Activated T-cell treated with anti-CD3 and anti-CD28 coated beads, Interleukin-2, amount 50 U/mL, for 24 hours (primary cell): ENCODE results near the gene CEACAM20.
A peak's percentile ranks its signal among the peaks of the same experiment; 100 is the strongest.

Source experiments
- DNase-seq: peaks from one replicate; pipeline ENCODE4 v3.0.0-alpha.2; 2020
- H3K27ac Mint-ChIP-seq: 2 replicates; pipeline ENCODE4 v1.8.0; 2020; ENCODE audit warnings: mild to moderate bottlenecking, mixed read lengths
- H3K27me3 Mint-ChIP-seq: 2 replicates; pipeline ENCODE4 v1.8.0; 2020; ENCODE audit warnings: mixed read lengths
- H3K36me3 Mint-ChIP-seq: 2 replicates; pipeline ENCODE4 v1.8.0; 2020; ENCODE audit warnings: low read depth, mixed read lengths
- H3K4me1 Mint-ChIP-seq: 2 replicates; pipeline ENCODE4 v1.8.0; 2020; ENCODE audit warnings: low read depth, mixed read lengths
- H3K4me3 Mint-ChIP-seq: 2 replicates; pipeline ENCODE4 v1.8.0; 2020; ENCODE audit warnings: mild to moderate bottlenecking, moderate library complexity, mixed read lengths
- H3K9me3 Mint-ChIP-seq: 2 replicates; pipeline ENCODE4 v1.8.0; 2020; ENCODE audit warnings: mixed read lengths

CEACAM20 gene

DNA sequence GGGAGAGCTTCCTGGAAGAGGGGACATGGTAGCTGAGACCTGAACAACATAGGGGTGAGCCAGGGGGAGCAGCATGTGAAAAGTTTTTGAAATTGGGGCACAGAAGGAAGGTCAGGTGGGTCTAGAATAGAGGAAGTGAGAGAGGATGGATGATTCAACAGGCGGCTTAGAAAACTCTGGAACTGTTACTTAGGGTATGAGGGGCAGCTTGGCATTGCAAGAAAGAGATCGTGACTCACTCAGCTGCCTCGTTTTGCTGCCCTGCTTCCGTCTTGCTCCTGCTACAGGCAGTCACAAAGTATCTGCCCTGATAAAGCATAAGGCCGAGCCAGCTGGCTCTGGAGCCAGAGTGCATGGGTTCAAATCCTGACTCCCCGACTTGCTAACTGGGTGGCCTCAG is 1.3 kb upstream of the CEACAM20 start:
- H3K9me3 Mint-ChIP-seq, result peaks cover 5% of the 10 kb centered on the region
- H3K36me3 Mint-ChIP-seq, result no peaks in the 10 kb centered on the region
- no peak overlapping the region for H3K4me3 Mint-ChIP-seq
- no peaks in the 10 kb centered on the region for H3K4me1 Mint-ChIP-seq
- H3K27ac Mint-ChIP-seq, result no peak overlapping the region
- peaks cover 18% of the 10 kb centered on the region for H3K27me3 Mint-ChIP-seq
- DNase-seq, result no peak

DNA sequence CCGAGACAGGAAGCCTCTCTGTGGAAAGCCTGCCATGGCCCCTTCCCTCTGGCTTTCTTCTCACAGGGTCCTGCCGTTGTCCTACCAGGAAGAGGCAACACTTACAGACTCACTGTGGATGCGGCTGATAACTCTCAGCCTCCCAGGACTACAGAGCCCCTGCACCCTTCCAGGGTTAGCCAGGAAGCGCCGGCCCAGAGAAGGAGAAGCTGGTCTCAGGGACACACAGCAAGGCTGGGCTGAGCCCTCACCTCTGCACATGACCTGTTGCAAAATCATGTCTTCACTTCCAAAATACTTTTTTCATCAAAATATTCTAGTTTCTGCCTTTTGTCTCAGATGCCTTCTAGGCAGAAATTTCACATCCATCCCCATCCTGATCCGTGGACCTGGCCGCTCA is 1.9 kb downstream of the CEACAM20 start:
- DNase-seq, result no peak
- H3K4me1 Mint-ChIP-seq, result no peaks in the 10 kb centered on the region
- H3K36me3 Mint-ChIP-seq, result no peaks in the 10 kb centered on the region
- H3K4me3 Mint-ChIP-seq, result no peak overlapping the region
- H3K27ac Mint-ChIP-seq, result no peak overlapping the region
- H3K27me3 Mint-ChIP-seq, result peaks cover 18% of the 10 kb centered on the region
- H3K9me3 Mint-ChIP-seq, result peaks cover 14% of the 10 kb centered on the region

- Mint-ChIP-seq H3K4me3 (no peak overlapping the region), H3K27me3 (peaks cover 18% of the 10 kb centered on the region), H3K4me1 (no peaks in the 10 kb centered on the region), H3K27ac (no peak overlapping the region), H3K36me3 (no peaks in the 10 kb centered on the region), H3K9me3 (peaks cover 14% of the 10 kb centered on the region)
- no peak for DNase-seq
These were observed 3.6 kb downstream of the CEACAM20 start for GRCh38 chr19:44525721-44526430.

- Mint-ChIP-seq H3K4me1 (no peaks in the 10 kb centered on the region), H3K36me3 (no peaks in the 10 kb centered on the region), H3K27me3 (peaks cover 3% of the 10 kb centered on the region), H3K9me3 (peaks cover 12% of the 10 kb centered on the region), H3K27ac (no peak overlapping the region), H3K4me3 (no peak overlapping the region)
- DNase-seq, result no peak
These were observed 8.1 kb downstream of the CEACAM20 start for GRCh38 chr19:44521370-44521769.

GRCh38 chr19:44517146-44517545 is 12.3 kb downstream of the CEACAM20 start:
- Mint-ChIP-seq H3K27me3 (peaks cover 15% of the 10 kb centered on the region), H3K27ac (no peak overlapping the region), H3K4me3 (no peak overlapping the region)

DNA sequence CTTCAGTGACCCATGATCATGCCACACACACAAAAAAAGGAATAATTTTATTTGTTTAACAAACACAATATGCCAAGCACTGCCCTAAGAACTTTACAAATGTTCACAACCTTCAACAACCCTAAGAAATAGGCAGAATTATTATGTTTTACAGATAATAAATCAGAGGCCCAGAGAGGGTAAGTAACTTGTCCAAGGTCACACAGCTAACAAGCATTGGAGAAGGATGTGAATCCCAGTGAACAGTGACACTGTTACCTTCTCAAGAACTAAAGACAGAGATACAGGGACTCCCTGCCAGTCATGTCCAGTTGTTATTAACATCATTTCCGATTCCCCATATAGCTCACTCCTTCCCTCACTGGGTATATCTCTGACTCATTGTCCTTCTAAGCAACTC is 13.6 kb downstream of the CEACAM20 start:
- Mint-ChIP-seq H3K36me3 (peaks cover 3% of the 10 kb centered on the region), H3K9me3 (peaks cover 27% of the 10 kb centered on the region), H3K27me3 (peaks cover 22% of the 10 kb centered on the region), H3K4me3 (no peak overlapping the region), H3K4me1 (no peaks in the 10 kb centered on the region), H3K27ac (no peak overlapping the region)
- no peak for DNase-seq

More at GRCh38 chr19:44517146-44517545, 12.3 kb downstream of the CEACAM20 start:
- DNase-seq, result no peak
- H3K36me3 Mint-ChIP-seq, result peaks cover 3% of the 10 kb centered on the region
- peaks cover 21% of the 10 kb centered on the region for H3K9me3 Mint-ChIP-seq
- H3K4me1 Mint-ChIP-seq, result no peaks in the 10 kb centered on the region

DNA sequence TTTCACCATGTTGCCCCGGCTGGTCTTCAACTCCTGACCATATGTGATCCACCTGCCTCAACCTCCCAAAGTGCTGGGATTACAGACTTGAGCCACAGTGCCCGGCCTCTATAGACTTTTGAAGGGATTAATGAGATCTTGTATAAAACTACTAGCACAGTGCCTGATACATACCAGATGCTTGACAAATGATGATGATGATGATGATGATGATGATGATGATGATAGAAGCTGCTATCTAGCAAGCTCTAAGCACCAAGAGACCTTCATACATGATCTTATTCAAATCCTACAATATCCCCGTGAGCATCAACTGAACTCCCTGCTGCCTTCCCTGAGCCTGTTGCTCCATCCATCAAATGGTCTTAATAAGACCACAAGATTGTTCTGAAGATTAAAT is 14.4 kb downstream of the CEACAM20 start:
- no peak for DNase-seq
- H3K36me3 Mint-ChIP-seq, result peaks cover 3% of the 10 kb centered on the region
- no peak overlapping the region for H3K27ac Mint-ChIP-seq
- H3K4me1 Mint-ChIP-seq, result no peaks in the 10 kb centered on the region
- H3K27me3 Mint-ChIP-seq, result peaks cover 26% of the 10 kb centered on the region
- no peak overlapping the region for H3K4me3 Mint-ChIP-seq
- peaks cover 33% of the 10 kb centered on the region for H3K9me3 Mint-ChIP-seq

DNA sequence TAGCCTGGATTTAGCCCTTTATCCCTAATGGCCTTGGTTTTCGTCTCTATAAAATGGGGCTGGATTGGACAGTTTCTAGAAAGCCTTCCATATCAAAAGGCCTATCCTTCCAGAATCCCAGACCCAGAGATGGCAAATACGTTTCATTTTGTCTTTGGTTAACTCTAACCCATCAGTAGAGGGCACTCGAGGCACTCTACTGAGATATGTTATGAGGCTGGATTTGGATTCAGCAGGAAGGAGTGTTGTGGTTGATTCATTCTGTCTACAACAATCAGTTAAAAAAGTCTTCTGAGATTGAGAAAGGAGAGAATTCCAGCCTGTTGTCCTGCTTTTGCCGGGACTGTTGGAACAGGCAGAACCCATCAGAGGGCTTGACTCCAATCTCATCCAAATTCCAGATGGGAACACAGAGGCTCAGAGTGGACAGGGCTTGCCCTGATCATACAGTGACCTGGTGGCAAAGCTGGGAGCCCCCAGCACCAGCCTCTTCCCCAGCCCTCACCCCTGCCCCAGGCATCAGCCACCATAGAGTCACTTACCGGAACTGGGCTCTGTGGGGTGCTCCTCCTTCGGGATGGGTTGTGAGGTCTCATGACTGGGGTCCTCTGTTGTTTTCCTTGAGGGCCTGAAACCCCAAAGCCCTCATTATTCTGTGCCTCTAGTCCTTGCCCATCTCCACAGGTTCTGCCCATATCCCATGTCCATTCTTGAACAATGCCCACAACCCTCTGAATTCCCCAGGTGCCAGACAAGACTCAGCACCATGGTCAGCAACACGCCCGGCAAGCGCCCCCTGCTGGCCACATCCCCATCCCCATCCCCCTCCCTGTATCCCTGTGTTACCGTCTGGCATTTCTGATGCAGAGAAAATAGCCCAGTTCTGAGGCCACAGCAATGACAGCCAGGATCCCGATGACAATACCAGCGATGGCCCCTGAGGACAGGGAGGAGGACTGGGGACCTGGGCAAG is 16.9 kb downstream of the CEACAM20 start:
- H3K4me3 Mint-ChIP-seq, result no peak overlapping the region
- peaks cover 3% of the 10 kb centered on the region for H3K36me3 Mint-ChIP-seq
- peaks cover 48% of the 10 kb centered on the region for H3K9me3 Mint-ChIP-seq
- no peaks in the 10 kb centered on the region for H3K4me1 Mint-ChIP-seq
- DNase-seq, result peak; percentile 36
- H3K27ac Mint-ChIP-seq, result no peak overlapping the region
- H3K27me3 Mint-ChIP-seq, result peaks cover 43% of the 10 kb centered on the region

GRCh38 chr19:44509478-44509877 is 20.0 kb downstream of the CEACAM20 start:
- Mint-ChIP-seq H3K4me1 (no peaks in the 10 kb centered on the region), H3K9me3 (peaks cover 45% of the 10 kb centered on the region), H3K27me3 (peaks cover 64% of the 10 kb centered on the region), H3K4me3 (no peak overlapping the region), H3K36me3 (no peaks in the 10 kb centered on the region), H3K27ac (no peak overlapping the region)
- DNase-seq, result no peak

DNA sequence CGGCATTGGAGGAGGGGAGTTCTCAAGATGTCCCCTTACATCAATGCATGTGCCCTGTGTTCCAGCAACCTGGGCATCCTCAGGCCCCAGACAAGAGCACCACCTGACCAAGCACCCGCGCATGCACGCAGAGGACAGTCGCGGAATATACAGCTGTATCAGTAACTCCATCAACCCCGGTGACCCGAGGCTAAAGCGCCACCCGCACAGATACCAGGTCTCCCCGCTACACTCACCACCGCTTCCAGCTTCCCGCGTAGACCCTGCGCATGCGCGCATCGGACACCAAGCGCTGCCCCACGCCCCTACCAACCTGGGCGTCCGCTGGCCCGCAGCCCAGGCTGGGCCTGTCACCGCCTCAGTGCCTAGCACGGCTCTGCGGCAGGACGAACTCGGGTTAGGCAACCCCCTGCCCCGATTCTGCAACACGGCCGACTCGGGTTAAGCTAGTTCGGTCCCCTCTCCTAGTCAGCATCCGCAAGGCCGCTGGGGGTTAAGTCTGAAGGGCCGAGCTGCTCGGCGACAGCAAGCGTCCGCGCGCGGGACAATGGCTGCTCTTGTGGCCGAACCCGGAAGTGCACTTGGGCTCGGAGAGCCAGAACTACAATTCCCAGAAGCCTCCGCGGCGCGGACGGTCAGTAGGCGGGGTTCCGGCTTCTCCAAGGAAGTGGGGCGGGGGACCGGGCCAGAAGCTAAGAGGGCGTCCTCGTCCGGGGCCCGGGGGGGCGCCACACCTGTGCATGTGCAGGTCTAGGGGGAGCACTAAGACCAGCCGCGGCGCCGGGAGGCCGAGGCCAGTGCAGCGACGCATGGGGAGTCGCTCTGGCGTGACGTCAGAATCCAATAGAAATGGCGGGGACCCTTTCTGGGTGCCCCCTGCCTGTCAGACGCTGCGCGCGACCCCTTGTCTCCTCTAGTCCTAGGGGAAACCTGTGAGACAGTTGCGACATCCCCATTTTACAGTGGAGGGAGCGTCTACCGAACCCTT is 29.2 kb downstream of the CEACAM20 start, which contains the start of gene ZNF180:
Gene ZNF180 (minus strand): TSS at position 561 of the 988 bp plus-strand sequence. CDS start 3,188 bp downstream, outside the sequence.
- Mint-ChIP-seq H3K4me1 (peaks cover 34% of the 10 kb centered on the region), H3K27ac (peak within 1 kb of the TSS; percentile 94), H3K9me3 (peaks cover 58% of the 10 kb centered on the region), H3K27me3 (peaks cover 8% of the 10 kb centered on the region), H3K36me3 (peaks cover 64% of the 10 kb centered on the region), H3K4me3 (peak within 1 kb of the TSS; percentile 93)
- peak; percentile 98 for DNase-seq

DNA sequence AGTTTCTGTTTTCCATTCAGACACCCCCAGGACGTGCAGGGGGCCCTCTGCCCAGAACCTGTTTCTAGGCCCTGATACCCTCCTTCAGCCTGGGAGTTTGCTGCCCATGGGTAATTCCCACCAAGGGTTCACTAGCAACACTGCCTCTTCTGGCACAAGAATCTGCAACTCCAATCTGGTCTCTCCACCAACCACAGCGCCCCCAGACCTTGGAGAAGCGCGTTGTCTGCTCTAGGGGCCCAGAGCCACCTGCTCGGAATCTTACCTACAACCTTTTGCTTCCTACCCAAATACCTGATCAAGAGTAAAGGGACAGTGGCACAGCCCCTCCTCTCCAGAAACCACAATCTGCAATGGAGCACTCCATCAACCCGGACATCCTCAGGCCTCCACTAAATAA is 29.9 kb downstream of the CEACAM20 start:
- Mint-ChIP-seq H3K36me3 (peaks cover 71% of the 10 kb centered on the region), H3K27ac (peak overlapping the region; percentile 94), H3K4me1 (peaks cover 38% of the 10 kb centered on the region), H3K9me3 (peaks cover 62% of the 10 kb centered on the region), H3K4me3 (peak overlapping the region; percentile 93), H3K27me3 (peaks cover 2% of the 10 kb centered on the region)
- no peak for DNase-seq

GRCh38 chr19:44498988-44499387 is 30.5 kb downstream of the CEACAM20 start:
- H3K27me3 Mint-ChIP-seq, result no peaks in the 10 kb centered on the region
- H3K9me3 Mint-ChIP-seq, result peaks cover 65% of the 10 kb centered on the region
- peak overlapping the region; percentile 93 for H3K4me3 Mint-ChIP-seq
- no peak for DNase-seq
- no peak overlapping the region for H3K27ac Mint-ChIP-seq
- H3K4me1 Mint-ChIP-seq, result peaks cover 38% of the 10 kb centered on the region
- peaks cover 77% of the 10 kb centered on the region for H3K36me3 Mint-ChIP-seq

DNA sequence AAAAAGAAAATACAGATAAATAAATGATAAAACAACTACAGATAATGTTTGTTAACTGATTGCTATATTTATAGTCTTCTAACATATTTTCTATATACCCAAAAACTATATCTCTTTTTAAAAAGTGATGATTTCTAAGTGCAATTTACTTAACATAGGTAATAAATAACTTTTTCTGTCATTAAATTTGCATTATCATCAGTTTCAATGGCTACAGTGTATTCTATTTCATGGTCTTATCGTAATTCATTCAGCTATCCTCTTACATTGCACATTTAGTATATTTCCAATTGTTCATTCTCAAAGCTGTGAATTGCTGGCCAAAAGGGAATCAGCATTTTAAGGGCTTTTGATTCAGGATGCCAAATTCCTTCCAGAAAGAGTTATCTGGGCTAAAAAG is 32.8 kb downstream of the CEACAM20 start:
- no peaks in the 10 kb centered on the region for H3K27me3 Mint-ChIP-seq
- no peak overlapping the region for H3K27ac Mint-ChIP-seq
- peaks cover 74% of the 10 kb centered on the region for H3K9me3 Mint-ChIP-seq
- no peak for DNase-seq
- H3K4me1 Mint-ChIP-seq, result peaks cover 38% of the 10 kb centered on the region
- H3K4me3 Mint-ChIP-seq, result no peak overlapping the region
- peaks cover 95% of the 10 kb centered on the region for H3K36me3 Mint-ChIP-seq
